WTC11 (cell line): Measurements from ENCODE around the gene FMNL2.

ENCODE experiments used
- CTCF ChIP-seq: fragments of 200-600 bp; IDR thresholded peaks from 2 replicates; pipeline ENCODE4 v1.8.0; 2022; ENCODE audit warnings: antibody characterized with exemption
- GRHL2 ChIP-seq: fragments of 250-450 bp; sonication (Bioruptor Pico); IDR thresholded peaks from 2 replicates; pipeline ENCODE4 v1.8.0; 2022; ENCODE audit warnings: mild to moderate bottlenecking, moderate library complexity; ENCODE audit not compliant: insufficient replicate concordance, severe bottlenecking
- MAX ChIP-seq: sonication (generic); formaldehyde crosslinking; IDR thresholded peaks from 2 replicates; pipeline ENCODE4 v1.8.0; 2022; ENCODE audit warnings: mild to moderate bottlenecking, missing genetic modification reagents
- TP53 ChIP-seq: sonication (generic); formaldehyde crosslinking; IDR thresholded peaks from 2 replicates; pipeline ENCODE4 v1.8.1; 2023; ENCODE audit warnings: mild to moderate bottlenecking, missing genetic modification reagents
- USF1 ChIP-seq: sonication (generic); formaldehyde crosslinking; IDR thresholded peaks from 2 replicates; pipeline ENCODE4 v1.8.0; 2022; ENCODE audit warnings: mild to moderate bottlenecking, missing genetic modification reagents
- ZMAT4 ChIP-seq: fragments of 250-450 bp; sonication (Bioruptor Pico); IDR thresholded peaks from 2 replicates; pipeline ENCODE4 v1.9.0; 2021; ENCODE audit warnings: mild to moderate bottlenecking
- ZNF121 ChIP-seq: sonication (generic); formaldehyde crosslinking; IDR thresholded peaks from 2 replicates; pipeline ENCODE4 v1.8.0; 2023; ENCODE audit warnings: missing genetic modification reagents

GRCh38 chr2:152594792-152595191, 259.8 kb downstream of the FMNL2 start:
- TF ChIP-seq CTCF (no peak), USF1 (CRISPR knock-in tag) (no peak), GRHL2 (CRISPR knock-in tag) (no peak), TP53 (CRISPR knock-in tag) (no peak), MAX (no peak), ZNF121 (CRISPR knock-in tag) (no peak), ZMAT4 (CRISPR knock-in tag) (no peak)
